Astrocyte (in vitro differentiated cells and primary cell): Measurements from ENCODE around the gene PTPRD. TPM values are rescaled to one million over a fixed set of nuclear protein-coding genes. Genes with fewer than 3 reads are reported as not detected.
A peak's percentile ranks its signal among the peaks of the same experiment; 100 is the strongest.

Experiments used
- DNase-seq: peaks from one replicate; pipeline ENCODE4 v3.0.0-alpha.2; 2010; ENCODE audit warnings: low read depth
- FAIRE-seq: peaks from 2 replicates; lab custom pipeline; 2011; peaks lifted over from hg19 to GRCh38; lab: Jason Lieb, UNC
- H2AFZ ChIP-seq: 2 replicates; pipeline ENCODE4 v1.6.0; 2012; ENCODE audit warnings: low read depth, low read length, inconsistent platforms
- H3K27ac ChIP-seq: 2 replicates; pipeline ENCODE4 v1.5.1; 2011; ENCODE audit warnings: low read depth, low read length, inconsistent platforms
- H3K27me3 ChIP-seq: 2 replicates; pipeline ENCODE4 v1.6.0; 2011; ENCODE audit warnings: low read length, inconsistent platforms; ENCODE audit not compliant: insufficient read depth
- H3K36me3 ChIP-seq: 2 replicates; pipeline ENCODE4 v1.5.1; 2011; ENCODE audit warnings: low read length, inconsistent platforms; ENCODE audit not compliant: insufficient read depth
- H3K4me1 ChIP-seq: 2 replicates; pipeline ENCODE4 v1.5.1; 2011; ENCODE audit warnings: low read length, inconsistent platforms; ENCODE audit not compliant: insufficient read depth
- H3K4me2 ChIP-seq: 2 replicates; pipeline ENCODE4 v1.6.0; 2012; ENCODE audit warnings: low read length, inconsistent platforms
- H3K4me3 ChIP-seq: 2 replicates; pipeline ENCODE4 v1.5.1; 2011; ENCODE audit warnings: low read depth, mild to moderate bottlenecking, low read length, inconsistent platforms; ENCODE audit not compliant: insufficient read depth
- H3K79me2 ChIP-seq: 2 replicates; pipeline ENCODE4 v1.6.0; 2012; ENCODE audit warnings: mild to moderate bottlenecking, low read length, inconsistent platforms; ENCODE audit not compliant: insufficient read depth
- H3K9ac ChIP-seq: 2 replicates; pipeline ENCODE4 v1.6.0; 2012; ENCODE audit warnings: mild to moderate bottlenecking, low read length, inconsistent platforms
- H3K9me3 ChIP-seq: 2 replicates; pipeline ENCODE4 v1.5.1; 2012; ENCODE audit warnings: low read depth, mild to moderate bottlenecking, low read length, inconsistent platforms; ENCODE audit not compliant: insufficient read depth
- H4K20me1 ChIP-seq: 2 replicates; pipeline ENCODE4 v1.6.0; 2012; ENCODE audit warnings: low read length, inconsistent platforms; ENCODE audit not compliant: insufficient read depth
- H3K27ac Mint-ChIP-seq: one replicate; pipeline ENCODE4 v1.8.0; 2021; ENCODE audit warnings: mild to moderate bottlenecking, mixed read lengths; ENCODE audit not compliant: unreplicated experiment
- H3K27me3 Mint-ChIP-seq: one replicate; pipeline ENCODE4 v1.8.0; 2021; ENCODE audit warnings: low read depth, mixed read lengths; ENCODE audit not compliant: unreplicated experiment
- H3K36me3 Mint-ChIP-seq: one replicate; pipeline ENCODE4 v1.8.0; 2021; ENCODE audit warnings: low read depth, mixed read lengths; ENCODE audit not compliant: unreplicated experiment
- H3K4me1 Mint-ChIP-seq: one replicate; pipeline ENCODE4 v1.8.0; 2021; ENCODE audit warnings: low read depth, mixed read lengths; ENCODE audit not compliant: unreplicated experiment
- H3K4me3 Mint-ChIP-seq: one replicate; pipeline ENCODE4 v1.8.0; 2021; ENCODE audit warnings: mild to moderate bottlenecking, moderate library complexity, mixed read lengths; ENCODE audit not compliant: unreplicated experiment
- H3K9me3 Mint-ChIP-seq: one replicate; pipeline ENCODE4 v1.8.0; 2021; ENCODE audit warnings: mild to moderate bottlenecking, mixed read lengths; ENCODE audit not compliant: unreplicated experiment
- EZH2 ChIP-seq: IDR thresholded peaks from 2 replicates; pipeline ENCODE4 v1.6.1; 2012; ENCODE audit warnings: mild to moderate bottlenecking, low read length, inconsistent platforms; ENCODE audit not compliant: insufficient read depth
- total RNA-seq: library from RNA; stranded (reverse); gene quantifications from 2 replicates; pipeline ENCODE4 v1.2.1, GENCODE V29; 2021
- TF ChIP-seq, protein P1 (sequence below): IDR thresholded peaks from 2 replicates; pipeline ENCODE4 v1.5.1; 2011; ENCODE audit warnings: low read depth, mild to moderate bottlenecking, inconsistent platforms, low read length, moderate library complexity; ENCODE audit not compliant: insufficient read depth

The PTPRD gene
- total RNA-seq, 1 donor from 2014 or later, result 88.1 TPM

DNA sequence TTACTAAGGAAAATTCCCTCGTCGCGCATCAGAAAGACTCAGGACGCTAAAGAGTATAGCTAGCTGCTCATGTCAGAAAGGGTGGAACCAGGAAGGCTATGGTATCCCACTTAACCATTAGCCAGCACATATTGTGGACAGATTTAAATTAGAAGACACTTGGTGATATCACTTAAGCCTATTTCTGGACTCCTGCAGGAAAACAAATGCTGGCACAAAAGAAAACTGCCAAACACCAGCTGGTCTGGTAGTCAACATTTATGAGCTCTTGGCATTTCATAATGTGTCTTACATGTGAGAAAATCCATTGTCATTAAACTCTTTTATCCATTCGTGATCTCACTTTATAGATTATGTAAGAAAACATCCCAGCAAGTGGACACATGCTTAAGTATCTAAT, 377.4 kb downstream of the PTPRD start:
- no peak for FAIRE-seq
- peak overlapping the region; percentile 15 for H2AFZ ChIP-seq
- H3K4me2 ChIP-seq, result no peak overlapping the region
- H3K79me2 ChIP-seq, result no peaks in the 10 kb centered on the region
- Mint-ChIP-seq H3K4me1 (no peaks in the 10 kb centered on the region), H3K27ac (no peak overlapping the region), H3K36me3 (no peaks in the 10 kb centered on the region), H3K9me3 (no peaks in the 10 kb centered on the region), H3K4me3 (no peak overlapping the region), H3K27me3 (no peaks in the 10 kb centered on the region)
- H3K4me3 ChIP-seq, result no peak overlapping the region
- H3K9ac ChIP-seq, result no peak overlapping the region
- no peak overlapping the region for H3K27ac ChIP-seq
- no peaks in the 10 kb centered on the region for H3K9me3 ChIP-seq
- TF ChIP-seq EZH2, result no peak
- TF ChIP-seq, protein P1, sequence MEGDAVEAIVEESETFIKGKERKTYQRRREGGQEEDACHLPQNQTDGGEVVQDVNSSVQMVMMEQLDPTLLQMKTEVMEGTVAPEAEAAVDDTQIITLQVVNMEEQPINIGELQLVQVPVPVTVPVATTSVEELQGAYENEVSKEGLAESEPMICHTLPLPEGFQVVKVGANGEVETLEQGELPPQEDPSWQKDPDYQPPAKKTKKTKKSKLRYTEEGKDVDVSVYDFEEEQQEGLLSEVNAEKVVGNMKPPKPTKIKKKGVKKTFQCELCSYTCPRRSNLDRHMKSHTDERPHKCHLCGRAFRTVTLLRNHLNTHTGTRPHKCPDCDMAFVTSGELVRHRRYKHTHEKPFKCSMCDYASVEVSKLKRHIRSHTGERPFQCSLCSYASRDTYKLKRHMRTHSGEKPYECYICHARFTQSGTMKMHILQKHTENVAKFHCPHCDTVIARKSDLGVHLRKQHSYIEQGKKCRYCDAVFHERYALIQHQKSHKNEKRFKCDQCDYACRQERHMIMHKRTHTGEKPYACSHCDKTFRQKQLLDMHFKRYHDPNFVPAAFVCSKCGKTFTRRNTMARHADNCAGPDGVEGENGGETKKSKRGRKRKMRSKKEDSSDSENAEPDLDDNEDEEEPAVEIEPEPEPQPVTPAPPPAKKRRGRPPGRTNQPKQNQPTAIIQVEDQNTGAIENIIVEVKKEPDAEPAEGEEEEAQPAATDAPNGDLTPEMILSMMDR, result no peak
- DNase-seq, result no peak
- H3K27me3 ChIP-seq, result no peaks in the 10 kb centered on the region
- H3K36me3 ChIP-seq, result no peaks in the 10 kb centered on the region
- no peaks in the 10 kb centered on the region for H3K4me1 ChIP-seq
- H4K20me1 ChIP-seq, result no peaks in the 10 kb centered on the region

DNA sequence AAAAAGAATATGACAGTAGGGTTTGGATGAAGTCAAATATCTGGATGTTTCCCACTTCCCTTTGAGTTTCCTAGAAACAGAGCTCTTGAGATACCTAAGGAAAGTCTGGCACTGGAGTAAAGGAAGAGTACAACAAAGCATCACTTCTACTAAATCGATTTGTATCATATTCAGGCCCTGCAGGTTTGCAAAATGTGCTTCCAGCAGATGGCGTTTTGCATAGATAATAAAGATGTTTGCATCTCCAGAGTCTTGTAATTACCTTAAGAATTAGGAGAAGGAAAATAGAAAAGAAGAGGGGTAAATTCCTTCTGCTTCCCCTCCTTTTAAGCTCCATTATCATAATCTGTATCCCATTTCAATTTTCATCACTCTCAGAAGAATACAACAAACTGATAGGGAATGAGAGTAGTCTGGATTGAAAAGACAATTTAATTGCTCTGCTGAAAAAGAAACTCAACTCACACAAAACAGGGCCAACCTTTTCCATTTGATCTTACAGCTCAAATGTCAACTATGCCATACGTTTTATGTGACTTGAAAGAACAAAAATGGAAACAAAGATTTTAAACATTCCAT, 380.4 kb downstream of the PTPRD start:
- Mint-ChIP-seq H3K27me3 (no peaks in the 10 kb centered on the region), H3K27ac (no peak overlapping the region), H3K36me3 (no peaks in the 10 kb centered on the region), H3K9me3 (no peaks in the 10 kb centered on the region), H3K4me1 (no peaks in the 10 kb centered on the region), H3K4me3 (no peak overlapping the region)
- Histone ChIP-seq H3K9ac (no peak overlapping the region), H3K27me3 (no peaks in the 10 kb centered on the region), H3K4me1 (no peaks in the 10 kb centered on the region), H4K20me1 (no peaks in the 10 kb centered on the region), H2AFZ (no peak overlapping the region), H3K36me3 (no peaks in the 10 kb centered on the region), H3K9me3 (no peaks in the 10 kb centered on the region), H3K4me2 (no peak overlapping the region), H3K79me2 (no peaks in the 10 kb centered on the region), H3K4me3 (no peak overlapping the region), H3K27ac (no peak overlapping the region)
- TF ChIP-seq EZH2, result no peak
- TF ChIP-seq, protein P1, result peak; percentile 31
- FAIRE-seq (no peak), DNase-seq (peak; percentile 0)

DNA sequence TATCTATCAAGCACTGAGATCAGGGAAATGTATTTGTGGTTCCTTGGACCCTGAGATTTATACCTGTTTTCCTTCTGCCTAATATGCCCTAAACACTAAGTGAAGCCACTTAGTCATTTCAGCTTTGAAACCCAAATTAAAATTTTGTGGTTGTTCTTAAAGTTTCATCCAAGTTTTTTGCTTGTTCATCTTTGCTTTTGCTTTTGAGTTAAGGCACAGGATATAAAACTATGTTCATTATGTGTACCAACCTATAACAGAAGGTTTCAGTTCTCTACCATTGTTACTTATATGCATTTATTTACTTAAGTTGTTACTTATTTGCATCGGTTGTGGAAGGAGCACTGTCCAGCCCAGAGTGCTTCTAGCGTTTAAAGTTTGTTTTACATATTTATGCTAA, 382.3 kb downstream of the PTPRD start:
- H3K9me3 Mint-ChIP-seq, result no peaks in the 10 kb centered on the region

More for the DNA sequence above, 382.3 kb downstream of the PTPRD start:
- no peak overlapping the region for H3K9ac ChIP-seq
- H3K36me3 ChIP-seq, result no peaks in the 10 kb centered on the region
- FAIRE-seq, result no peak
- TF ChIP-seq, protein P1, result no peak
- TF ChIP-seq EZH2, result no peak
- DNase-seq, result no peak
- no peaks in the 10 kb centered on the region for H3K4me1 ChIP-seq
- no peak overlapping the region for H3K4me3 ChIP-seq
- no peak overlapping the region for H3K27ac Mint-ChIP-seq
- no peak overlapping the region for H3K4me3 Mint-ChIP-seq
- no peaks in the 10 kb centered on the region for H3K9me3 ChIP-seq
- H3K79me2 ChIP-seq, result no peaks in the 10 kb centered on the region
- H3K27me3 Mint-ChIP-seq, result no peaks in the 10 kb centered on the region
- H3K4me2 ChIP-seq, result no peak overlapping the region
- H3K27me3 ChIP-seq, result no peaks in the 10 kb centered on the region
- no peak overlapping the region for H2AFZ ChIP-seq
- no peaks in the 10 kb centered on the region for H3K36me3 Mint-ChIP-seq
- H3K4me1 Mint-ChIP-seq, result no peaks in the 10 kb centered on the region
- H4K20me1 ChIP-seq, result no peaks in the 10 kb centered on the region
- no peak overlapping the region for H3K27ac ChIP-seq
